ENCODE results near the gene METTL2B. TPM values are rescaled to one million over a fixed set of nuclear protein-coding genes. Genes with fewer than 3 reads are reported as not detected.
A peak's percentile ranks its signal among the peaks of the same experiment; 100 is the strongest.
"Not testable (repeated sequence)": the region's sequence is repeated elsewhere in the genome, so short reads cannot be mapped to it uniquely, and the experiment has no call there.

The METTL2B gene
- total RNA-seq, 1 donor from 2014 or later, result 47.5 TPM

GRCh38 chr7:128530855-128531104, 54.2 kb downstream of the METTL2B start:
- Histone ChIP-seq H3K36me3 (ENCODE audit: control insufficient read depth, insufficient read depth, low read length) (no peaks in the 10 kb centered on the region), H3K27me3 (ENCODE audit: control insufficient read depth, insufficient read depth, low read length) (no peaks in the 10 kb centered on the region), H3K4me3 (ENCODE audit: low read depth, low read length) (peak overlapping the region; percentile 65)
- TF ChIP-seq CTCF (IDR thresholded peaks at IDR 0.05; ENCODE audit: insufficient read depth, low read length, poor library complexity, severe bottlenecking), result no peak
- DNase-seq (ENCODE audit: low read depth), result no peak

- H3K27me3 ChIP-seq (ENCODE audit: control insufficient read depth, insufficient read depth, low read length); H3K36me3 ChIP-seq (ENCODE audit: control insufficient read depth, insufficient read depth, low read length); DNase-seq (ENCODE audit: low read depth): not testable (repeated sequence)
- peak overlapping the region; percentile 65 for H3K4me3 ChIP-seq (ENCODE audit: low read depth, low read length)
Measured at GRCh38 chr7:128531105-128531954, 54.8 kb downstream of the METTL2B start.

- H3K36me3 ChIP-seq (ENCODE audit: control insufficient read depth, insufficient read depth, low read length); H3K27me3 ChIP-seq (ENCODE audit: control insufficient read depth, insufficient read depth, low read length); DNase-seq (ENCODE audit: low read depth): not testable (repeated sequence)
- peak overlapping the region; percentile 65 for H3K4me3 ChIP-seq (ENCODE audit: low read depth, low read length)
Measured at GRCh38 chr7:128531955-128532478, 55.5 kb downstream of the METTL2B start.

GRCh38 chr7:128532956-128533355, 56.4 kb downstream of the METTL2B start:
- H3K27me3 ChIP-seq (ENCODE audit: control insufficient read depth, insufficient read depth, low read length); H3K36me3 ChIP-seq (ENCODE audit: control insufficient read depth, insufficient read depth, low read length); DNase-seq (ENCODE audit: low read depth): not testable (repeated sequence)
- H3K4me3 ChIP-seq (ENCODE audit: low read depth, low read length), result peak overlapping the region; percentile 22

GRCh38 chr7:128537410-128537809, 60.9 kb downstream of the METTL2B start:
- peak; percentile 23 for TF ChIP-seq CTCF (IDR thresholded peaks at IDR 0.05; ENCODE audit: insufficient read depth, low read length, poor library complexity, severe bottlenecking)
- H3K36me3 ChIP-seq (ENCODE audit: control insufficient read depth, insufficient read depth, low read length); DNase-seq (ENCODE audit: low read depth); H3K27me3 ChIP-seq (ENCODE audit: control insufficient read depth, insufficient read depth, low read length); H3K4me3 ChIP-seq (ENCODE audit: low read depth, low read length): not testable (repeated sequence)

GRCh38 chr7:128542530-128542929, 66.0 kb downstream of the METTL2B start:
- not testable (repeated sequence) for H3K27me3 ChIP-seq (ENCODE audit: control insufficient read depth, insufficient read depth, low read length); DNase-seq (ENCODE audit: low read depth); H3K4me3 ChIP-seq (ENCODE audit: low read depth, low read length); H3K36me3 ChIP-seq (ENCODE audit: control insufficient read depth, insufficient read depth, low read length)

GRCh38 chr7:128543300-128543699, 66.8 kb downstream of the METTL2B start:
- not testable (repeated sequence) for H3K4me3 ChIP-seq (ENCODE audit: low read depth, low read length); DNase-seq (ENCODE audit: low read depth); H3K27me3 ChIP-seq (ENCODE audit: control insufficient read depth, insufficient read depth, low read length); H3K36me3 ChIP-seq (ENCODE audit: control insufficient read depth, insufficient read depth, low read length)

- DNase-seq (ENCODE audit: low read depth); H3K36me3 ChIP-seq (ENCODE audit: control insufficient read depth, insufficient read depth, low read length); H3K4me3 ChIP-seq (ENCODE audit: low read depth, low read length): not testable (repeated sequence)
Measured at GRCh38 chr7:128546319-128546851, 69.8 kb downstream of the METTL2B start.

GRCh38 chr7:128550920-128551319, 74.4 kb downstream of the METTL2B start:
- Histone ChIP-seq H3K36me3 (ENCODE audit: control insufficient read depth, insufficient read depth, low read length) (no peaks in the 10 kb centered on the region), H3K27me3 (ENCODE audit: control insufficient read depth, insufficient read depth, low read length) (no peaks in the 10 kb centered on the region), H3K4me3 (ENCODE audit: low read depth, low read length) (no peak overlapping the region)
- DNase-seq (ENCODE audit: low read depth), result no peak
- no peak for TF ChIP-seq CTCF (IDR thresholded peaks at IDR 0.05; ENCODE audit: insufficient read depth, low read length, poor library complexity, severe bottlenecking)

More at GRCh38 chr7:128546319-128546851, 69.8 kb downstream of the METTL2B start:
- not testable (repeated sequence) for H3K27me3 ChIP-seq (ENCODE audit: control insufficient read depth, insufficient read depth, low read length)

GRCh38 chr7:128554394-128554793, 77.8 kb downstream of the METTL2B start:
- DNase-seq (ENCODE audit: low read depth); H3K27me3 ChIP-seq (ENCODE audit: control insufficient read depth, insufficient read depth, low read length); H3K36me3 ChIP-seq (ENCODE audit: control insufficient read depth, insufficient read depth, low read length); H3K4me3 ChIP-seq (ENCODE audit: low read depth, low read length): not testable (repeated sequence)

Measured in kidney epithelial cell (primary cell).